Nephron (organoid): ENCODE measurements around the gene PLSCR3.

Experiments used
- H3K27ac Mint-ChIP-seq, 3 experiments: 2 replicates each; pipeline ENCODE4 v1.8.0; 2020; ENCODE audit warnings: mixed read lengths in 3 of 3, mild to moderate bottlenecking in 2 of 3, moderate library complexity in 1 of 3
- H3K27me3 Mint-ChIP-seq: 2 replicates; pipeline ENCODE4 v1.8.0; 2021; ENCODE audit warnings: low read depth, mild to moderate bottlenecking, moderate library complexity, mixed read lengths
- H3K36me3 Mint-ChIP-seq: 2 replicates; pipeline ENCODE4 v1.8.0; 2020; ENCODE audit warnings: low read depth, mixed read lengths
- H3K4me1 Mint-ChIP-seq: 2 replicates; pipeline ENCODE4 v1.8.0; 2020; ENCODE audit warnings: mixed read lengths
- H3K4me3 Mint-ChIP-seq, 3 experiments: 2 replicates each; pipeline ENCODE4 v1.8.0; 2020; ENCODE audit warnings: mild to moderate bottlenecking in 3 of 3, mixed read lengths in 3 of 3, moderate library complexity in 2 of 3
- H3K9me3 Mint-ChIP-seq: 2 replicates; pipeline ENCODE4 v1.8.0; 2020; ENCODE audit warnings: mixed read lengths
- TF ChIP-seq, protein P1 (sequence below), 3 experiments: fragments of 200-600 bp; sonication (generic); IDR thresholded peaks; one replicate each; pipeline ENCODE4 v1.5.0; 2021; ENCODE audit warnings: antibody characterized with exemption in 3 of 3; ENCODE audit not compliant: unreplicated experiment in 3 of 3

PLSCR3 gene

DNA sequence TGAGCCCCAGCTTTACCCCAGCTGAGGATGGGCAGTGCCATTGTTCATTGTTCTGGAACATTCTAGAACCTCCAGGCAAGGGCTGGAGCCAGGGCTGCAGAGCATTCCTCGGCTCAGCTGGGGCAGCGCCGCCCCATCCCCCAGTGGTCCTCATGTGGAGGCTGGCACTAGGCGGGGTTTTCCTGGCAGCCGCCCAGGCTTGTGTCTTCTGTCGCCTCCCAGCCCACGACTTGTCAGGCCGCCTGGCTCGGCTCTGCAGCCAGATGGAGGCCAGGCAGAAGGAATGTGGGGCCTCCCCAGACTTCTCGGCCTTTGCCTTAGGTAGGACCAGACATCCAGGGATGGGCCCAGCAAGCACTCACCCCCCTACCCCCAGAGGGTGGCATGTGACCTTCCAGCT is 39.3 kb downstream of the PLSCR3 start, which contains the start of gene TMEM95:
Gene TMEM95 (plus strand): TSS at position 104 of the 400 bp plus-strand sequence. CDS start 49 bp downstream, at position 153.
- Mint-ChIP-seq H3K27me3 (peaks cover 6% of the 10 kb centered on the region), H3K27ac (peak within 1 kb of the TSS; percentile 70 to 95 (median 75)), H3K4me3 (peak within 1 kb of the TSS; percentile 89 to 94 (median 93)), H3K36me3 (no peaks in the 10 kb centered on the region), H3K9me3 (no peaks in the 10 kb centered on the region), H3K4me1 (peaks cover 23% of the 10 kb centered on the region)
- TF ChIP-seq, protein P1, sequence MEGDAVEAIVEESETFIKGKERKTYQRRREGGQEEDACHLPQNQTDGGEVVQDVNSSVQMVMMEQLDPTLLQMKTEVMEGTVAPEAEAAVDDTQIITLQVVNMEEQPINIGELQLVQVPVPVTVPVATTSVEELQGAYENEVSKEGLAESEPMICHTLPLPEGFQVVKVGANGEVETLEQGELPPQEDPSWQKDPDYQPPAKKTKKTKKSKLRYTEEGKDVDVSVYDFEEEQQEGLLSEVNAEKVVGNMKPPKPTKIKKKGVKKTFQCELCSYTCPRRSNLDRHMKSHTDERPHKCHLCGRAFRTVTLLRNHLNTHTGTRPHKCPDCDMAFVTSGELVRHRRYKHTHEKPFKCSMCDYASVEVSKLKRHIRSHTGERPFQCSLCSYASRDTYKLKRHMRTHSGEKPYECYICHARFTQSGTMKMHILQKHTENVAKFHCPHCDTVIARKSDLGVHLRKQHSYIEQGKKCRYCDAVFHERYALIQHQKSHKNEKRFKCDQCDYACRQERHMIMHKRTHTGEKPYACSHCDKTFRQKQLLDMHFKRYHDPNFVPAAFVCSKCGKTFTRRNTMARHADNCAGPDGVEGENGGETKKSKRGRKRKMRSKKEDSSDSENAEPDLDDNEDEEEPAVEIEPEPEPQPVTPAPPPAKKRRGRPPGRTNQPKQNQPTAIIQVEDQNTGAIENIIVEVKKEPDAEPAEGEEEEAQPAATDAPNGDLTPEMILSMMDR (IDR thresholded peaks at IDR 0.05; ENCODE audit: unreplicated experiment in 3 of 3), result no peak

DNA sequence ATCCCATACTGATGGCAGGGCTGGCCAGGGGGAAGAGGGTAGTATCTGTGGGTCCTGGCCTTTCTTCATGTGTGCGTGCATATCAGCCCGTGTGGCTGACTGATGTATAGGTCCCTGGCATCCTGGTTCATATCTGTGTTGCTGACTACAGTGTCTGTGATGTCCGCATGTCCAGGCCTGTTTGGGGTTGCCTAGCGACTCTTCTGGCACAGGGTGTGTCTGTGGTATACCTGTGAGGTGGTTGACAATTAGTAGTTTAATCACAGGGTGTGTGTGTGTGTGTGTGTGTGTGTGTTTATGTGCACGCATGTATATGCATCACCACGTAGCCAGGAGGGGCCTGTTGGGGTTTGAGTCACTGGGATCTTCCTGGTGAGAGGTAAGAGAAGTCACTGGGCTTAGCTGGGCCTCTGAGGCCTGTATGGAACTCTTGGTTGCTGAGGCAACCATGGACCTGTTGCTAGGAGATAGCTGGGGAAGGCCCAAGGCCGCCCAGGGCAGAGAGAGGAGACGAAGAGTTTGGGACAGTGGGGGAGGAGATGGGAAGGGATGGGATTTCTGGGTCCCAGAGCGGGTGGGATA is 40.0 kb downstream of the PLSCR3 start:
- Mint-ChIP-seq H3K27ac (peak overlapping the region; percentile 70 to 95 (median 75)), H3K36me3 (no peaks in the 10 kb centered on the region), H3K9me3 (no peaks in the 10 kb centered on the region), H3K27me3 (peaks cover 6% of the 10 kb centered on the region), H3K4me1 (peaks cover 30% of the 10 kb centered on the region), H3K4me3 (peak overlapping the region; percentile 89 to 94 (median 93))
- TF ChIP-seq, protein P1 (IDR thresholded peaks at IDR 0.05; ENCODE audit: unreplicated experiment in 3 of 3), result no peak

DNA sequence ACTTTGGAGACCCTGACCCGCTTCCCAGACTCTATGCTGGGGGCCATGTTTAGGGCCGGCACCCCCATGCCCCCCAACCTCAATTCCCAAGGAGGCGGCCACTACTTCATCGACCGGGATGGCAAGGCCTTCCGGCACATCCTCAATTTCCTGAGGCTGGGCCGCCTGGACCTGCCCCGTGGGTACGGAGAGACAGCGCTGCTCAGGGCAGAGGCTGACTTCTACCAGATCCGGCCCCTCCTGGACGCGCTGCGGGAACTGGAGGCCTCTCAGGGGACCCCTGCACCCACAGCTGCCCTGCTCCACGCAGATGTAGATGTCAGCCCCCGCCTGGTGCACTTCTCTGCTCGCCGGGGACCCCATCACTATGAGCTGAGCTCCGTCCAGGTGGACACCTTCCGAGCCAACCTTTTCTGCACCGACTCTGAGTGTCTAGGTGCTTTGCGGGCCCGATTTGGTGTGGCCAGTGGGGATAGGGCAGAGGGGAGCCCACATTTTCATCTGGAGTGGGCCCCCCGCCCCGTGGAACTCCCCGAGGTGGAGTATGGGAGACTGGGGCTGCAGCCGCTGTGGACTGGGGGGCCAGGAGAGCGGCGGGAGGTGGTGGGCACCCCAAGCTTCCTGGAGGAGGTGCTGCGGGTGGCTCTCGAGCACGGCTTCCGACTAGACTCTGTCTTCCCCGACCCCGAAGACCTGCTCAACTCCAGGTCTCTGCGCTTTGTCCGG is 41.3 kb downstream of the PLSCR3 start:
- Mint-ChIP-seq H3K4me3 (peak overlapping the region; percentile 89 to 94 (median 93)), H3K9me3 (no peaks in the 10 kb centered on the region), H3K27ac (peak overlapping the region; percentile 92 to 96 (median 94)), H3K27me3 (peaks cover 9% of the 10 kb centered on the region), H3K4me1 (peaks cover 43% of the 10 kb centered on the region), H3K36me3 (no peaks in the 10 kb centered on the region)
- TF ChIP-seq, protein P1 (IDR thresholded peaks at IDR 0.05; ENCODE audit: unreplicated experiment in 3 of 3), result no peak

GRCh38 chr17:7352503-7352889 is 41.8 kb downstream of the PLSCR3 start:
- H3K4me3 Mint-ChIP-seq, result peak overlapping the region; percentile 89 to 94 (median 93)
- TF ChIP-seq, protein P1 (IDR thresholded peaks at IDR 0.05; ENCODE audit: unreplicated experiment in 3 of 3), result peak in 2 of 3 experiments; percentile 62 to 67
- peaks cover 9% of the 10 kb centered on the region for H3K27me3 Mint-ChIP-seq
- H3K36me3 Mint-ChIP-seq, result no peaks in the 10 kb centered on the region
- peak overlapping the region; percentile 92 to 96 (median 94) for H3K27ac Mint-ChIP-seq
- no peaks in the 10 kb centered on the region for H3K9me3 Mint-ChIP-seq
- peaks cover 48% of the 10 kb centered on the region for H3K4me1 Mint-ChIP-seq

- H3K4me1 Mint-ChIP-seq, result peaks cover 51% of the 10 kb centered on the region
- no peaks in the 10 kb centered on the region for H3K9me3 Mint-ChIP-seq
- H3K27ac Mint-ChIP-seq, result peak within 1 kb of the TSS; percentile 94 to 99 (median 99)
- peak within 1 kb of the TSS; percentile 93 to 97 (median 94) for H3K4me3 Mint-ChIP-seq
- H3K27me3 Mint-ChIP-seq, result peaks cover 3% of the 10 kb centered on the region
- TF ChIP-seq, protein P1 (IDR thresholded peaks at IDR 0.05; ENCODE audit: unreplicated experiment in 3 of 3), result peak in 1 of 3 experiments; percentile 66
- no peaks in the 10 kb centered on the region for H3K36me3 Mint-ChIP-seq
Observed at GRCh38 chr17:7351665-7352502, 42.4 kb downstream of the PLSCR3 start, which contains the start of gene KCTD11. TSS of gene KCTD11 (plus strand) at chr17:7352162.
